ENCODE measurements around the gene NDFIP1.

NDFIP1 gene

DNA sequence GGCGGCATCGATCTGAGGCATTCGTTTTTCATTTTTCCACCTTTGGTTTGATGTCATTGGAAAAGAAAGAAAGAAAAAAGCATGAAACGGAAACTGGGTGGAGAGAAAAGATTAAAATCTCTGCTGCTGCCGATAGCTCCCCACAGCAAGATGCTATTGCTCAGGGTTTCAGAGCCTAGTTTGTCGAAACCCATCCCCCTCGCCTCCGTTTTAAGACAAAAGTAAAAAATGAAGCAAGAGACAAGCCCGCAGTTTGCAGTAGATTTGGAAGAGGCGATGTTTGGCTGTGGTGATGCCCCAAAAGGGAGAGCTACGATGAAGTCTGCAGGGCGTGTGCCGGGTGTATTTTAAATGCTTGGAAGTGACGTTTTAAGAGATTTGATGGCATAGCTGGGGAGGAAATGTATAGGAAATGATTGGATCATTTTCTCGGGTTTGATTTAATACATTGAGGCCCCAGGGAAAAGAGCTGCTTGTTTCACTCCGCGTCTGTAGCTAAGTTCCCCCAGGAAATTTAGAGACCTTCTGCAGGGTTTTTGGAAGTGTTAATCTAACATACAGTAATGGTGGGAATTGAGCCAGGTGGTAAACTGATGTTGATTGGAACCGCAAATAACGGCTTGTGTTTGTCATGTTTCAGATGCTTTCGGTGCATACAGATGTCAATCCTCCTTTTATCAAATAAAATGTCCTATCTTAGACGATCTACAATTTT, 909 bp downstream of the NDFIP1 start:
- TF ChIP-seq, protein P1, sequence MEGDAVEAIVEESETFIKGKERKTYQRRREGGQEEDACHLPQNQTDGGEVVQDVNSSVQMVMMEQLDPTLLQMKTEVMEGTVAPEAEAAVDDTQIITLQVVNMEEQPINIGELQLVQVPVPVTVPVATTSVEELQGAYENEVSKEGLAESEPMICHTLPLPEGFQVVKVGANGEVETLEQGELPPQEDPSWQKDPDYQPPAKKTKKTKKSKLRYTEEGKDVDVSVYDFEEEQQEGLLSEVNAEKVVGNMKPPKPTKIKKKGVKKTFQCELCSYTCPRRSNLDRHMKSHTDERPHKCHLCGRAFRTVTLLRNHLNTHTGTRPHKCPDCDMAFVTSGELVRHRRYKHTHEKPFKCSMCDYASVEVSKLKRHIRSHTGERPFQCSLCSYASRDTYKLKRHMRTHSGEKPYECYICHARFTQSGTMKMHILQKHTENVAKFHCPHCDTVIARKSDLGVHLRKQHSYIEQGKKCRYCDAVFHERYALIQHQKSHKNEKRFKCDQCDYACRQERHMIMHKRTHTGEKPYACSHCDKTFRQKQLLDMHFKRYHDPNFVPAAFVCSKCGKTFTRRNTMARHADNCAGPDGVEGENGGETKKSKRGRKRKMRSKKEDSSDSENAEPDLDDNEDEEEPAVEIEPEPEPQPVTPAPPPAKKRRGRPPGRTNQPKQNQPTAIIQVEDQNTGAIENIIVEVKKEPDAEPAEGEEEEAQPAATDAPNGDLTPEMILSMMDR (IDR thresholded peaks at IDR 0.05; ENCODE audit: low read depth, low read length) = no peak
- peak; percentile 37 to 39 for DNase-seq (ENCODE audit: low read depth in 2 of 2)
- H3K4me3 ChIP-seq (replicated peaks in 1 of 2; ENCODE audit: low read depth in 2 of 2, low read length in 2 of 2) = peak overlapping the region; percentile 72 to 78

DNA sequence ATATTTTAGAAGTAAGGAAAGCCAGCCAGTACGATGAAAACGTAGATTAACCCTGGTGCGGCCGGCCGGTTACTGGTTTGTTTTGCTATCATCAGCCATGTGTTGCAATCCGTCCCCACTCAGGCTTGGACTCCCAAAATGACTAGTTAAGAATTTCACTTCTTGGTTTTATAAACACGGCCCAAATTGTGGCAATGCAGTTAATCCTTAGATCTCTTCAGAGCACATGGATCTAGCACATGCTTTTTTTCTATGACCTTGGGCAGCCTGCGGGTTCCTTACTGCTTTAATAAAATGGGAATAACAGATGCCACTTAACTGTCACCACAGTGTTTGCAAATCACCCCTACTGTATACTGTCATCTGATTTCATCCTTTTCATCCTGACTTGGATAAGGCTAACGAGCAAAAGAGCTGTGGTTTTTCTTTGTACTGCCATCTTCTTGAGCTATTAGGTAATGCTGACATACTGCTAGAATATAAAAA, 1.5 kb downstream of the NDFIP1 start:
- TF ChIP-seq, protein P1 (IDR thresholded peaks at IDR 0.05; ENCODE audit: low read depth, low read length) = no peak
- peak overlapping the region; percentile 72 to 78 for H3K4me3 ChIP-seq (replicated peaks in 1 of 2; ENCODE audit: low read depth in 2 of 2, low read length in 2 of 2)
- peak; percentile 46 to 60 for DNase-seq (ENCODE audit: low read depth in 2 of 2)

DNA sequence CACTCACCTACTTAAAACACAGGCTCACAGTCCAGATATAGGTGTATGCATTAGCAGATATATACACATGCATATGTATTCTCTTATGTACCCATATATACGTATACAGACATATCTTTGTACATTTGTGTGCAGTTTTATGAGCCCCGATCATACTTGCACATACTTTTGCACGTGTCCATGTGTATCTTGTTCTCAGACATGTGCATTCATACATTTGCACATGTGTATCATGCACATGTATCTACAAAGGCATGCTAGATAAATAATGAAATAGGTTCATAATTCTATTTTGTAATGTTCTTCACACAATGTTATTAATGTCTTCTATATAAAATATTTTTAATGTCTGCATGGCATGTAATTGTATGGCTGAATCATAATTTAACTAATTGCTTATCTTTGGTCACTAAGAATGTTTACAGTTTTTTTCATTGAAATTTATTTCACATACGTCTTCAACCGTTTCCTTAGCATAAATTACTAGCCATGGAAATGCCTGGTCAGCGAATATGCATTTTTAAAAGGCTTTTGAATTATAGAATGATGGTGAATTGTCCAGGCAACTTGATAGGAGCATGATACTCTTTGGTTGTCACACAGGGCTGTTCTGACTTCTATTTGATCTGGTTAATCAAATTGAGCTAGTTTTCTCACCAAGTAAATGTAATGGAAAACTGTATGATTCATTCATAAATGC, 2.6 kb downstream of the NDFIP1 start:
- DNase-seq (ENCODE audit: low read depth in 2 of 2) = no peak
- TF ChIP-seq, protein P1 (IDR thresholded peaks at IDR 0.05; ENCODE audit: low read depth, low read length) = no peak
- H3K4me3 ChIP-seq (replicated peaks in 1 of 2; ENCODE audit: low read depth in 2 of 2, low read length in 2 of 2) = no peak overlapping the region

DNA sequence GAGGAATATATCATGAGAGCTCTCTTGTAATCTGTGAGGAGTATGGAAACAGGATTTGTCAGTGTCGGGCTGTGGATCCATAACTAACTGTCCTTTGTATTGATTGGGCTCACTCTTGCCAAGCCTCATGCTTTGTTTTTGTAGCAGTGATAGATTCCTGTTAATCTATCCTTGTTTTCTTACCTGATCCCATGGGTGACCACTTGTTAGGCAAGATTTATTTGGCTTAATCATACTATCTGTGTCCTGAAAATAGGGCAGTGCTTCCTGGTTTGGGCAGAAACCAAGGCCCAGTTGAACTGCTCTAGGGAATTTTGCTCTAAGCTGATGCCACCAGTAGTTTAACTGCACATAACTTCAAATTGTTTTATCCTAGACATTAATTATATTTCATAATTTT, 6.1 kb downstream of the NDFIP1 start:
- H3K4me3 ChIP-seq (replicated peaks in 1 of 2; ENCODE audit: low read depth in 2 of 2, low read length in 2 of 2) = no peak overlapping the region
- TF ChIP-seq, protein P1 (IDR thresholded peaks at IDR 0.05; ENCODE audit: low read depth, low read length) = no peak
- no peak for DNase-seq (ENCODE audit: low read depth in 2 of 2)

DNA sequence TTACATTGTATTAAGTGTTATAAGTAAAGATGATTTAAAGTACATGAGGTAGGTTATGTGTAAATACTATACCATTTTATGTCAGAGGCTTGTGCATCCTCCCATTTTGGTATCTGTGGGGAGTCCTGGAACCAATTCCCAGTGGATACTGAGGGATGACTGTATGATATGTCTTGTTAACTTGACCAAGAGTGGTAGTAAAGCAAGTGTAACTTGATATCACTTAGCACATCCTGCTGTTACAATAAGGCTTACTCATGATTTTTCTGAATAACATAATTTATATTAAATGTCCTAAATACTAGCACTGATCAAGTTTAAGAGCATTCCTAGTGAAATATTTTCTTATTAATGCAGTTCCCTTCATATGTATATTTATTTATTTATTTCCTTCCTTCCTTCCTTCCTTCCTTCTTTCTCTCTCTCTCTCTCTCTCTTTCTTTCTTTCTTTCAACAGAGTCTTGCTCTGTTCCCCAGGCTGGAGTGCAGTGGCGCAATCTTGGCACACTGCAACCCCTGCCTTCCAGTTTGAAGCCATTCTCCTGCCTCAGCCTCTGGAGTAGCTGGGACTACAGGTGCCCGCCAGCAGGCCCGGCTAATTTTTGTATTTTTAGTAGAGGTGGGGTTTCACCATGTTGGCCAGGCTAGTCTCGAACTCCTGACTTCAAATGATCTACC, 7.5 kb downstream of the NDFIP1 start:
- H3K4me3 ChIP-seq (replicated peaks in 1 of 2; ENCODE audit: low read depth in 2 of 2, low read length in 2 of 2) = no peak overlapping the region
- TF ChIP-seq, protein P1 (IDR thresholded peaks at IDR 0.05; ENCODE audit: low read depth, low read length) = no peak
- peak; percentile 28 to 75 for DNase-seq (ENCODE audit: low read depth in 2 of 2)

DNA sequence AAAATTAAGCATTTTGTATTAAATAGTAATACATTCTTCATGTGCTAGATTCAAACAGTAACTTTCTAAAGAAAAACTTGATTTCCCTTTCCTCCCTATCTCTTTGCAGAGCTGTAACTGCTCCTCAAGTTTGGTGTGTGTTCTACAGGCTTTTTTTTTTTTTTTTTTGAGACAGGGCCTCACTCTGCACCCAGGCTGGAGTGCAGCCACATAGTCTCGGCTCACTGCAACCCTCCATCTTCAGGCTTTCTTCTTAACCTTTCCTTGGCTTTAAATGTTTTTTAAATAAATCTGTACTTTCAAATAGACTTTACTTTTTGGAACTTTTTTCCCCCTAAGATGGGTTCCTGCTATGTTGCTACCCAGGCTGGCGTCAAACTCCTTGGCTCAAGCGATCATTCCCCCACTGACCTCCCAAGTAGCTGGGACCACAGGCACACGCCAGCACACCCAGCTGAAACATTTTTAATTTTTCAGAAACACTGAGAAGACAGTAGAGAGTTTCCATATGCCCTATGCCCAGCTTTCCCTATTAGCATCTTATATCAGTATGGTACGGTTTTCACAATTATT, 9.1 kb downstream of the NDFIP1 start:
- no peak for DNase-seq (ENCODE audit: low read depth in 2 of 2)
- H3K4me3 ChIP-seq (replicated peaks in 1 of 2; ENCODE audit: low read depth in 2 of 2, low read length in 2 of 2) = no peak overlapping the region
- TF ChIP-seq, protein P1 (IDR thresholded peaks at IDR 0.05; ENCODE audit: low read depth, low read length) = no peak
